Measurements from ENCODE around the gene CBX4.

CBX4 gene

DNA sequence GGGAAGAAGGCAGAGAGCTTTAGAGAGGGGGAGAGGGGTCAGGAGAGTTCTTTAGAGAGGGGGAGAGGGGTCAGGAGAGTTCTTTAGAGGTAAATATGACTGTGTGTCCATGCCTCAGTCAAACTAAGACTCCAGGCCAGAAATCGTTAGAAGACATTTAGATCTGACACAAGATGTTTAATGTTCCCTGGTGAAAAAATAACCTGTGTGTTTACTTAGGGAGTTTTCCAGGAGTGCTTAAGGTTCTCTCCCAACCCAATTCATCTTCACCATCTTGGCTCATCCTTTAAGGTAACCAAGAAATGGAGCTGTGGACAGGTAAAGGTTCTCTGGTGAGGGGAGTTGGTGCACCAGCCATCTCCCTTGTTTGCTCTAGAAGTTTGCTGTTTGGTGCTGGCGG lies 9.8 kb downstream of the CBX4 start:
- Histone ChIP-seq H3K4me1 (ENCODE audit: control insufficient read depth, insufficient read depth, low read length) (peaks cover 11% of the 10 kb centered on the region; the same call in 1 of the 2 replicates), H3K27ac (ENCODE audit: extremely low read depth, low read depth, low read length) (no peak overlapping the region), H3K36me3 (ENCODE audit: control insufficient read depth in 2 of 2, insufficient read depth in 1 of 2, low read length in 2 of 2) (peaks cover 0 to 13% of the 10 kb centered on the region in 2 experiments; a peak in 1 of 3 replicates), H3K9me3 (ENCODE audit: control insufficient read depth, insufficient read depth, low read depth, low read length) (no peaks in the 10 kb centered on the region), H3K4me3 (ENCODE audit: low read depth, low read length) (no peak overlapping the region)
- ChIA-PET POLR2A (interaction anchor here (1.3 to 4.2 kb wide), 4 partner anchors 11 to 33 kb away, joined by 5 to 32 read pairs (median 6); partner anchors contain the start of genes CBX4 and CBX8), CTCF (interaction anchor here (0.6 to 1.8 kb wide), 4 partner anchors 10 to 200 kb away, joined by 3 to 9 read pairs (median 4); partner anchors contain the start of gene CBX4)
- TF ChIP-seq ZNF202 (tag by site-specific recombination; IDR thresholded peaks at IDR 0.05; ENCODE audit: borderline replicate concordance) = no peak
- TF ChIP-seq MYNN (tag by site-specific recombination; IDR thresholded peaks at IDR 0.05; ENCODE audit: borderline replicate concordance) = no peak
- TF ChIP-seq ZNF624 (tag by site-specific recombination; IDR thresholded peaks at IDR 0.05) = no peak
- TF ChIP-seq MZF1 (tag by site-specific recombination; IDR thresholded peaks at IDR 0.05; ENCODE audit: borderline replicate concordance) = no peak
- TF ChIP-seq FEZF1 (tag by site-specific recombination; IDR thresholded peaks at IDR 0.05) = no peak
- TF ChIP-seq CTCF (tag by site-specific recombination; IDR thresholded peaks at IDR 0.05) = no peak
- no peak for TF ChIP-seq ZNF513 (tag by site-specific recombination; IDR thresholded peaks at IDR 0.05)
- TF ChIP-seq ZNF302 (tag by site-specific recombination; IDR thresholded peaks at IDR 0.05; ENCODE audit: low read depth) = no peak
- TF ChIP-seq ZNF600 (tag by site-specific recombination; IDR thresholded peaks at IDR 0.05) = no peak
- TF ChIP-seq, protein P1, sequence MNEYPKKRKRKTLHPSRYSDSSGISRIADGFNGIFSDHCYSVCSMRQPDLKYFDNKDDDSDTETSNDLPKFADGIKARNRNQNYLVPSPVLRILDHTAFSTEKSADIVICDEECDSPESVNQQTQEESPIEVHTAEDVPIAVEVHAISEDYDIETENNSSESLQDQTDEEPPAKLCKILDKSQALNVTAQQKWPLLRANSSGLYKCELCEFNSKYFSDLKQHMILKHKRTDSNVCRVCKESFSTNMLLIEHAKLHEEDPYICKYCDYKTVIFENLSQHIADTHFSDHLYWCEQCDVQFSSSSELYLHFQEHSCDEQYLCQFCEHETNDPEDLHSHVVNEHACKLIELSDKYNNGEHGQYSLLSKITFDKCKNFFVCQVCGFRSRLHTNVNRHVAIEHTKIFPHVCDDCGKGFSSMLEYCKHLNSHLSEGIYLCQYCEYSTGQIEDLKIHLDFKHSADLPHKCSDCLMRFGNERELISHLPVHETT (tag by site-specific recombination; IDR thresholded peaks at IDR 0.05) = no peak
- TF ChIP-seq, protein P2, sequence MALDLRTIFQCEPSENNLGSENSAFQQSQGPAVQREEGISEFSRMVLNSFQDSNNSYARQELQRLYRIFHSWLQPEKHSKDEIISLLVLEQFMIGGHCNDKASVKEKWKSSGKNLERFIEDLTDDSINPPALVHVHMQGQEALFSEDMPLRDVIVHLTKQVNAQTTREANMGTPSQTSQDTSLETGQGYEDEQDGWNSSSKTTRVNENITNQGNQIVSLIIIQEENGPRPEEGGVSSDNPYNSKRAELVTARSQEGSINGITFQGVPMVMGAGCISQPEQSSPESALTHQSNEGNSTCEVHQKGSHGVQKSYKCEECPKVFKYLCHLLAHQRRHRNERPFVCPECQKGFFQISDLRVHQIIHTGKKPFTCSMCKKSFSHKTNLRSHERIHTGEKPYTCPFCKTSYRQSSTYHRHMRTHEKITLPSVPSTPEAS (tag by site-specific recombination; IDR thresholded peaks at IDR 0.05) = no peak
- no peak for TF ChIP-seq ZNF155 (tag by site-specific recombination; IDR thresholded peaks at IDR 0.05)
- TF ChIP-seq ZNF664 (tag by site-specific recombination; IDR thresholded peaks at IDR 0.05) = no peak
- TF ChIP-seq ZNF292 (tag by site-specific recombination; IDR thresholded peaks at IDR 0.05; ENCODE audit: borderline replicate concordance, low read depth) = no peak
- TF ChIP-seq, protein P3, sequence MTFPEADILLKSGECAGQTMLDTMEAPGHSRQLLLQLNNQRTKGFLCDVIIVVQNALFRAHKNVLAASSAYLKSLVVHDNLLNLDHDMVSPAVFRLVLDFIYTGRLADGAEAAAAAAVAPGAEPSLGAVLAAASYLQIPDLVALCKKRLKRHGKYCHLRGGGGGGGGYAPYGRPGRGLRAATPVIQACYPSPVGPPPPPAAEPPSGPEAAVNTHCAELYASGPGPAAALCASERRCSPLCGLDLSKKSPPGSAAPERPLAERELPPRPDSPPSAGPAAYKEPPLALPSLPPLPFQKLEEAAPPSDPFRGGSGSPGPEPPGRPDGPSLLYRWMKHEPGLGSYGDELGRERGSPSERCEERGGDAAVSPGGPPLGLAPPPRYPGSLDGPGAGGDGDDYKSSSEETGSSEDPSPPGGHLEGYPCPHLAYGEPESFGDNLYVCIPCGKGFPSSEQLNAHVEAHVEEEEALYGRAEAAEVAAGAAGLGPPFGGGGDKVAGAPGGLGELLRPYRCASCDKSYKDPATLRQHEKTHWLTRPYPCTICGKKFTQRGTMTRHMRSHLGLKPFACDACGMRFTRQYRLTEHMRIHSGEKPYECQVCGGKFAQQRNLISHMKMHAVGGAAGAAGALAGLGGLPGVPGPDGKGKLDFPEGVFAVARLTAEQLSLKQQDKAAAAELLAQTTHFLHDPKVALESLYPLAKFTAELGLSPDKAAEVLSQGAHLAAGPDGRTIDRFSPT (tag by site-specific recombination; IDR thresholded peaks at IDR 0.05) = no peak
- no peak for TF ChIP-seq ZNF596 (tag by site-specific recombination; IDR thresholded peaks at IDR 0.05)
- no peak for TF ChIP-seq YY1 (tag by site-specific recombination; IDR thresholded peaks at IDR 0.05)
